Measurements from ENCODE around the gene TMEM200A.

Gene TMEM200A

GRCh38 chr6:130489514-130489913 lies 123.7 kb downstream of the TMEM200A start:
- DNase-seq (ENCODE audit: low read depth): no peak

Measured in ELR (cell line).